SJSA1 (cell line): ENCODE data around the gene ENDOU. TPM values are rescaled to one million over a fixed set of nuclear protein-coding genes. Genes with fewer than 3 reads are reported as not detected.

ENCODE experiments used
- DNase-seq, 2 experiments: peaks; one replicate each; pipeline ENCODE4 v3.0.0-alpha.2; 2015 to 2020; ENCODE audit warnings: low spot score in 2 of 2, low read depth in 1 of 2
- H3K27ac ChIP-seq: fragments of 250-450 bp; sonication (Bioruptor Pico); 2 replicates; pipeline ENCODE4 v1.5.1; 2020; ENCODE audit warnings: mild to moderate bottlenecking, moderate library complexity
- H3K27me3 ChIP-seq: fragments of 250-450 bp; sonication (Bioruptor Pico); replicated peaks from 2 replicates; pipeline ENCODE4 v1.5.1; 2020; ENCODE audit warnings: mild to moderate bottlenecking, moderate library complexity
- H3K36me3 ChIP-seq: fragments of 250-450 bp; sonication (Bioruptor Pico); 2 replicates; pipeline ENCODE4 v1.5.1; 2020; ENCODE audit warnings: mild to moderate bottlenecking
- H3K4me1 ChIP-seq: fragments of 250-450 bp; sonication (Bioruptor Pico); replicated peaks from 2 replicates; pipeline ENCODE4 v1.6.1; 2021; ENCODE audit warnings: mild to moderate bottlenecking
- H3K4me3 ChIP-seq: fragments of 250-450 bp; sonication (Bioruptor Pico); 2 replicates; pipeline ENCODE4 v1.5.1; 2020; ENCODE audit warnings: mild to moderate bottlenecking
- H3K9me3 ChIP-seq: fragments of 250-450 bp; sonication (Bioruptor Pico); replicated peaks from 2 replicates; pipeline ENCODE4 v1.5.1; 2020; ENCODE audit warnings: mild to moderate bottlenecking
- total RNA-seq: library from RNA; depleted of rRNA; stranded (reverse); fragments of >200 nt; shearing (Covaris generic); gene quantifications from 2 replicates; pipeline ENCODE4 v1.2.3, GENCODE V29; 2014

Gene ENDOU
- total RNA-seq, 1 experiment from 2014 or later: not detected

DNA sequence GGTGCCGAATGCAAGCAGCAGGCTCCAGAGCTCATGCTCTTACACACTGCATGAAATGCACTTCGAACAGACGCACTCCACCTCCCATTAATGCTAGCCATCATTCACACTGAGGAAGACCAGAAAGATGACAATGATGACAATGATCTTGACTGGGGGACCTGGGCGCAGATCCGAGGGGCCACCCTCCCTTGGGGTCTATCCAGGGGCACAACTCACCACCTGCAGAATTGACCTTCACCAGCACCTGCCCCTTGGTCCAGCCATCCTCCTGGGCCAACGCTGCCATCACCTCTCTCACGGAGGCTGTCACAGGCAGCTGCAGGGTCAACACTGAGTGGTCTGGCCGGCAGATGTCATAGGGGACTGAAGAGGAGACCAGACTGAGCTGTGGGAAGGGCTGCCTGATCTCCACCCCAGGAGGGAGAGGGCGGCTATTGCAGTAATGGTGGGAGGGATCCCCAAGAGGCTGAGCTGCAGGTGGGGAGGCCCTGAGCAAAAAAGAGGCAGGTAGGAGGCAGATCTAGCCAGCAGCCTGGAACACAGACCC, 18.1 kb upstream of the ENDOU start:
- Histone ChIP-seq H3K4me1 (peaks cover 12% of the 10 kb centered on the region), H3K36me3 (no peaks in the 10 kb centered on the region), H3K27me3 (no peaks in the 10 kb centered on the region), H3K27ac (no peak overlapping the region), H3K4me3 (no peak overlapping the region), H3K9me3 (no peaks in the 10 kb centered on the region)
- no peak for DNase-seq

DNA sequence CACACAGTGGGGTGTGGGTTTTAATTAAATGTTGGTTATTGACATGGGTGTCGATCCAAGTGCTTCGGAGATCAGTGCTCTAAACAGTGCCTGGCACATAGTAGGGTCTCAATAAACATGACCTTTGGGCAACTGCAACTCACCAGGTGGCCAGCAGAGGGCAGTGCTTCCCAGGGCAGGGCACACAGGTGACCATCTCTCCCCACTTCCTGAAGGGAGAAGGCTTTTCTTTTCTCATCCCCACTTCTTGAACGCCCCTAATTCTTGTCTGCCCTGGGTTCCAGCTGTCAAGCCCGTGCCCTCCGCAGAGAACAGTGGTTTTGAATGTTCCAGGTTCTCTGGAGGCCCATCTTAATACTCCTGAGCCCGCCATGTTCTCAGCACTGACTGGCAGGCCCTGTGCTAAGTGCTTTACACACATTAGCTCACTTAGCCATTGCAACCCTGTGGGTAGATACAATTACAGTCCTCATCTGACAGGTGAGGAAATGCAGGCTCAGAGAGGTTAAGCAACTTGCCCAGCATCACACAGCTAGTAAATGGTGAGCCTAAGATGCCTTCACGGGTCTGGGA, 17.0 kb upstream of the ENDOU start:
- Histone ChIP-seq H3K9me3 (no peaks in the 10 kb centered on the region), H3K27ac (no peak overlapping the region), H3K36me3 (no peaks in the 10 kb centered on the region), H3K27me3 (no peaks in the 10 kb centered on the region), H3K4me1 (peaks cover 15% of the 10 kb centered on the region), H3K4me3 (no peak overlapping the region)
- peak; percentile 38 to 59 for DNase-seq

DNA sequence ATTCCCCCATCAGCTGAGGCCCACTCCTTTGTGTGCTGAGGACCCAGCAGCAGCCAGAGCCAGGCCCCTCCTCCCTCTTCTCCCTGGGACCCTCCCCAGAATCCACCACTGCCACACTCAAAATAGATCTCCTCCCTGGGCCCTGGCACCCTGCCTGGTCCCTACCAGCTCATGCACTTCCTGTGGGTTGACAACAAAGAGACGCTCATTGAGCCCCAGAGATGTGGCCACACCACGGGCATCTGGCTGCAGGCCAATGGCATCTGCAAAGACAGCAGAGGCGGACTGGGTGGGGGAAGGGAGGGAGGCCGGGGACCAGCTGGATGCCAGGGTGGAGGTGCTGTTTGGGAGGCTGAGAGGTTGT, 16.0 kb upstream of the ENDOU start:
- Histone ChIP-seq H3K4me1 (peaks cover 25% of the 10 kb centered on the region), H3K27ac (no peak overlapping the region), H3K27me3 (no peaks in the 10 kb centered on the region), H3K4me3 (no peak overlapping the region), H3K36me3 (no peaks in the 10 kb centered on the region), H3K9me3 (no peaks in the 10 kb centered on the region)
- peak; percentile 62 to 84 for DNase-seq

DNA sequence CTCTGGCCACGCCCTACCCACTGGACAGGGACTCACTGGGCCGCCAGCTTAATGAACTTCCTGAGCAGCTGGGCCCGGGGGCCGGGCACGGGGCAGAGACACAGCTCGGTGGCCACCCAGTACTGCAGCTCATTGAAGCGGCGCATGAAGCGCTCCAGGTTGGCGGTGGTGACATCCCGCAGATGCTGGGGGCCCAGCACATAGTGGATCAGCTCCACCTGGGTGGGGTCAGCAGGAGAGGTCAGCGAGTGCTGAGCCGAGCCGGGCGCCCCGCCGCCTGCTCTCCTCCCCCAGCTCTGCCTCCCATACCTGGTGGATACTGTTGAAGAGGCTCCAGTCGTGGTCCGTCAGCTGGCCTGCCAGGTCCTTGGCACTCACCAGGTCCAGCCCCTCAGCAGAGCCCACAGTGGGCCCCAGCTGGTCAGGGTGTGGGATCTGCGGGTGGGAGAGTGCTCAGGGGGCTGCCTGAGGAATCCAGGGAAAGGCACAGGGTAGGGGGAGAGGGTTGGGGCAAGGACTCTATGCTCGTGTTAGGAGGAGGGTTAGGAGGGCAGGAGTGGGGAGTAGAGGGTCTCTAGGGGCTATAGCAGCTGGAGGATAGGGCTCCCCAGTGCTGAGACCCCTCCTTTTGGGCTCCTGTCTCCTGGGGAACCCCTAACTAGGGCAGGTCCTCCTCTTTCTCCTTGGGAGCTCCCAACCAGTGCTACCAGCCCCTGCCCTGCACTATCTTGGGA, 15.5 kb upstream of the ENDOU start:
- Histone ChIP-seq H3K27ac (no peak overlapping the region), H3K4me1 (peaks cover 31% of the 10 kb centered on the region), H3K4me3 (no peak overlapping the region), H3K36me3 (no peaks in the 10 kb centered on the region), H3K9me3 (no peaks in the 10 kb centered on the region), H3K27me3 (no peaks in the 10 kb centered on the region)
- no peak for DNase-seq

DNA sequence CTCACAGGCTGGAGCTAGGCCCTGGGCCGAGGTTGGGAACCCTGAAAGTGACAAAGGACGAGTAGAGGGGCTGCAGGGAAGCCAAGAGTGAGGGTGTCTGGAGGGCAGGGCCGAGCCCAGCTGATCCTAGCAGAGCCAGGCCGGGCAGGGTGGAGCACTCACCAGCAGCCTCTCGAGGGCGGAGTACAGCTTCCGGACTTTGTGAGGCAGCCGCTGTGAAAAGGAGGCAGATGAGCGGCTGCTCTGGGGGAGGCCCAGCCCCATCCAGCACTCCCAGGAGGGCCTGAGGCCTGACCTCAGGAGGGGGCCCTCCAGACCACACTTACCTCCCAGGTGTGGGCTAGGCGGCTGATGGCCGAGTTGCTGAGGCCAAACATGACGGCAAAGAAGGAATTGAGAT, 14.7 kb upstream of the ENDOU start:
- H3K4me1 ChIP-seq: peaks cover 34% of the 10 kb centered on the region

DNA sequence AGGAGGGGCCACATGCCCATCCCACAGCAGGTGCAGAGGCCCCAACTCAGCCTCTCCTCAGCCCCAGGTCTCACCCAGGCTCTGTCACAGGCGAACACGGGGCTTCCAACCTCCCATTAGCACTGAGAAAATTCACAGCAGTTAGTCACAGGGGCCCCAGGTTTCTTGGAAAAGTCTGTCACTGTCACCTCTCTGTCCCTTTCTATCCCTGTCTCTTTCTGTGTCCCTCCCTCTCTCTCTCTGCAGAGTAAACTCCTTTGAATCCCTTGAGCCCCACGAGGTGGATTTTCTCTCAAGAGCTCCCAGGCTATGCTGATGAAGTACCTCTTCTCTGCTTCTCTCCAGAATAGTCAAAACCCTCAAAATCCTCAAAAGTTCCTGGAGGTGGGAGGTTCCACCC, 14.0 kb upstream of the ENDOU start:
- no peak overlapping the region for H3K27ac ChIP-seq
- no peak for DNase-seq
- H3K27me3 ChIP-seq: no peaks in the 10 kb centered on the region
- H3K9me3 ChIP-seq: no peaks in the 10 kb centered on the region
- peaks cover 34% of the 10 kb centered on the region for H3K4me1 ChIP-seq
- no peaks in the 10 kb centered on the region for H3K36me3 ChIP-seq
- no peak overlapping the region for H3K4me3 ChIP-seq

More for the DNA sequence above, 14.7 kb upstream of the ENDOU start:
- Histone ChIP-seq H3K27ac (no peak overlapping the region), H3K27me3 (no peaks in the 10 kb centered on the region), H3K4me3 (no peak overlapping the region), H3K9me3 (no peaks in the 10 kb centered on the region), H3K36me3 (no peaks in the 10 kb centered on the region)
- DNase-seq: no peak

DNA sequence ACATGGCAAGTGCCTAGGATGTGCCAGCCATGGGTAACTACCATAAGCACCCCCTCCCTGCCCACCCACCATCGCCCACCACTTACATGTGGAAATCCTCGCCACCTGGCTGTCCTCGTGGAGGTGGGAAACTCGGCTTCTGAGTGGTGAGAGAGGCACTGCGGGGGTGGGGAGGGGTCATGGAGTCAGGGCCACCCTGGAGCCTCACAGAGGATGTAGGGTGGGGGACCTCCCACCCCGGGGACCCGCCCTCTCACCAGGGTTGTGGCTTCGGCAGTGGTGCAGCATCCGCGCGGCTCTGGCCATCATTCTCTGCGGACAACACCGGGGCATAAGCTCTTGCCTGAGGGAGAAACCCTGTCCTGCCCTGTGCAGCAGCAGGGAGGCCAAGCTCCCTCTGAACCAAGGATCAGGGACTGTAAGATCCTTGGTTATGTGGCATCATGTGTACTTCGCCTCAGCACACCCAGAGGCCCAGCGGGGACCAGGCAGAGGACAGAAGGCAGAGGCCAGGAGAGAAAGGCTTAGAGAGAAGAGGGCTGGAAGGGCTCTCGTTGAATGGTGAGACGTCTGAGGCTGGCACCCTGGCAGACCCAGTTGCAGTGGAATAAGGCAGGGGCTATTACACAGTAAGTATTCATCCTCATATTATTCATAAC, 12.8 kb upstream of the ENDOU start:
- Histone ChIP-seq H3K4me1 (peaks cover 34% of the 10 kb centered on the region), H3K27me3 (no peaks in the 10 kb centered on the region), H3K4me3 (no peak overlapping the region), H3K36me3 (no peaks in the 10 kb centered on the region), H3K27ac (no peak overlapping the region), H3K9me3 (no peaks in the 10 kb centered on the region)
- DNase-seq: no peak

DNA sequence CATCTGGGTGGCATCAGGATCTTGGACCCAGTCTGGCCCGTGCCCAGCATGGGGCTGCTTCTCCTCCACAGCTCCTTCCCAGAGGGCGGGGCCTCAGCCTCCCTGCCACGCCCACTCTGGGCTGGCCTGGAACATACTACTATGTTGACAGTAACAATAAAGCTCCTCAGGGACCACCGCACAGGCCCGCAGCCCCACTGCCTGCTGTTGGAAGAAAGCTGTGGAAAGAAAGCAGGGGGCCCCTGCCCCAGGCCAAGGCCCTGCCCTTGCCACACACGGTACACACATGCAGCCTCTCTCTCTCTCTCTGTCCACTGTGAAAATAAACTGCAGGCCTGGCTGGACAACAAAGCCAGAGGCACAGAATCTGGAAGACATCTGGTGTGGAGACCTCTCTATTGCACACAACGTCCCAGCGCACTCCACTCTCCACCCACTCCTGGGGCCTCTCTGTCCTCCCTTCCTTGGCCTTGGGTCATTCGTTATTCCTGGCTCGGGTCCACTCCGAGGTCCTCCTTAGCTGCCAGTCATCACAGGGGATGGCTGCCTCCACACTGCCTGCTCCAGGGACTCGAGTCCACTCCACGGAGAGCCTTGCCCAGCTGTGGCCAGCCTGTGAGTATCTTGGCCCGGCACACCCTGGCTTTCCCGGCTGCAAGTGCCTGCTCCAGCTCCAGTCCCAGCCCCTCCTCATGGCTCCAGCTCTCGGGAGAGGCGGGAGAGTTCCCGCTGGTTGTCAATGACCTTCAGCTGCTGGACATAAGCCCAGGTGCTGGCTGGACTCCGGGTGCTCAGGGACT, 11.8 kb upstream of the ENDOU start:
- H3K9me3 ChIP-seq: no peaks in the 10 kb centered on the region
- H3K27ac ChIP-seq: no peak overlapping the region
- no peak overlapping the region for H3K4me3 ChIP-seq
- peaks cover 34% of the 10 kb centered on the region for H3K4me1 ChIP-seq
- H3K36me3 ChIP-seq: no peaks in the 10 kb centered on the region
- DNase-seq: no peak
- no peaks in the 10 kb centered on the region for H3K27me3 ChIP-seq

DNA sequence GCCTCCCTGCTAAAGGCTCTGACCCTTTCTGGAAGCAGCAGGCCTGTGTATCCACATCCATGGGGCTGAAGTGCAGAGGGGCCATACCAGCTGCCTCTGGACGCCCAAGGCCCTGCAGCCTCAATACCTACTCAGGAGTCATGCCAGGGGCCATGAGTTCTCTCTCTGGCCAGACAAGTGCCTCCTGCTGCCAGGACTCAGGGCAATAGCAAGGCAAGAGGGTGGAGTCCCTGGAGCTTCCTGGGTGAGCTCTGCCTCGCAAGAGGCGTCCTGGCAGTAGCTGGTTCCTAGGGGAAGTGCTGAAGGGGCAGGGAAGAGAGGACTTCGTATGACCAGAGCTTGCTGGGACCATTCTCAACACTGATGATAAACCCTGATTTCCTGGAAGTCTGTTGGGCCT, 10.9 kb upstream of the ENDOU start:
- no peaks in the 10 kb centered on the region for H3K36me3 ChIP-seq
- peaks cover 29% of the 10 kb centered on the region for H3K4me1 ChIP-seq
- H3K4me3 ChIP-seq: no peak overlapping the region
- H3K27ac ChIP-seq: no peak overlapping the region
- no peaks in the 10 kb centered on the region for H3K27me3 ChIP-seq
- no peaks in the 10 kb centered on the region for H3K9me3 ChIP-seq
- DNase-seq: no peak

DNA sequence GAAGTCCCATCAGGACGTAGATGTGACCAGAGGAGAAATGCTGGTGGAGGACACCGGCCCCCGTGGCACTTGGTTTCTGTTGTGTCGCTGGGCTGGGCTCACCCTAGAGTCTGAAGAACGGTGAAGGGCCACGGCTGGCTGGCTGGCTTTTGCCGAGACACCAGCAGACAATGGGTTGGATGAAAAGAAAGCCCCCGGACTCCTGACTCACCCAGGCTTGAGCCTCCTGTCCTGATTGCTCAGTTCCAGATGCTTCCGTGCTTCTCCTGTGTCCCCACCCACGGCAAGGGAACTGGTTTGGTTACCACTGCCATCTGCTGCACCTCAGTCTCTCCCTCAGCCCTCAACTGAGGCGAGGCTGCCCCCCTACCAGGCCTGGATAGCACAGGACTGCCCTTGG, 10.4 kb upstream of the ENDOU start:
- Histone ChIP-seq H3K36me3 (no peaks in the 10 kb centered on the region), H3K9me3 (no peaks in the 10 kb centered on the region), H3K4me1 (peaks cover 23% of the 10 kb centered on the region), H3K27ac (no peak overlapping the region), H3K4me3 (no peak overlapping the region), H3K27me3 (no peaks in the 10 kb centered on the region)
- no peak for DNase-seq

DNA sequence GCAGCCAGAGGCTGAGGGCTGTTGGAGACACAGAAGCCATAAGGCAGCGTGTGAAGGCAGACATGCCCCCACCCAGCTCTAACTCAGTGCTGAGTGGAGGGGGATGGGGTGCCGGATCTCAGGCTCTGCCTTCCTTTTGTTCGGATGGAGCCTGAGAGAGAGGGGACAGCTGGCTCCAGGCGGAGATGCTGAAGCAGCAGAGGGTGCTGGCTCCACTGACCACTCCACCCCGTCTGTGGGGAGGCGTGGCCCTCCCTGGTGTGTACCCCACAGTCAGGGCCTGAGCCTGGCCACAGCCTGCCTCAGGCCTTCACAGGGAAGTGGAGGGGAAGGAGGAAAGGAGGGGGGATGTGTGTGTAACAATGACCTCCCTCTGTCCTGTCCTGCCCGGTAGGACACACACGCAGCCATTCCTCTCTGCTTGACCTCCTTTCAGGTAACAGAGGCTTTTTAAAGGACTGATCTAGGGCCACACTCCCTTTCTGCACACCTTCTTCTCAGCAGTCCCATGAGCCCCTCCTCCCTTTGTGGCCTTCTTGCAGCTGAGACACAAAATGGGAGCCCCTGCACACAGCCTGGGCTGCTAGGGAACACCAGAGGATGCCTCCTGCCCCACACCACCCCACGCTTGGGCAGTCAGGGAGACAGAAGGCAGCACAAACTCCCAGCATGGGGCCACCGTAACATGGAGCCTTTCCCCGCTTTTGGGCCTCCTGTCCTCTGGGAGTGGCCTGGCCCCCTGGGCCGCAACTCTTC, 9.6 kb upstream of the ENDOU start:
- H3K4me1 ChIP-seq: peaks cover 29% of the 10 kb centered on the region
- DNase-seq: no peak
- no peak overlapping the region for H3K27ac ChIP-seq
- H3K9me3 ChIP-seq: no peaks in the 10 kb centered on the region
- H3K4me3 ChIP-seq: no peak overlapping the region
- no peaks in the 10 kb centered on the region for H3K27me3 ChIP-seq
- no peaks in the 10 kb centered on the region for H3K36me3 ChIP-seq

DNA sequence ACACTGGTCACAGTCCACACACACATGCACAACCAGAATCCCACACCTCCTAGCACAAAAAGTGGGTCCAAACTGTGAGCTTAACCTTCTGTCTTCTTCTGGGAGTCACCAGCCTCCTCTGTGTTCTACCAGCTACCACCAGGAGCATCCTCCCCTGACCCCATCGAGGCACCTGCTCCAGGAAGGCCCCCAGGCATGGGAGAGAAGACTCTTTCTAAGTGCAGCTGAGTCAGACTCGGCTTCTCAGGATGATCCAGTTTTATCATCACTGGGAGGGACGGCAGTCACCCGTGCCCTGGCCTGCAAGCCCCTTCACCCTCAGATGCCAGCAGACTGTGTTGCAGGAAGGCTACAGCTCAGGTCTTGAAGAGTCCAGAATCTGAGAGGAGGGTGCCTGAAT, 7.9 kb upstream of the ENDOU start:
- Histone ChIP-seq H3K9me3 (no peaks in the 10 kb centered on the region), H3K4me3 (no peak overlapping the region), H3K36me3 (no peaks in the 10 kb centered on the region), H3K27ac (no peak overlapping the region), H3K4me1 (peaks cover 46% of the 10 kb centered on the region), H3K27me3 (no peaks in the 10 kb centered on the region)
- no peak for DNase-seq

DNA sequence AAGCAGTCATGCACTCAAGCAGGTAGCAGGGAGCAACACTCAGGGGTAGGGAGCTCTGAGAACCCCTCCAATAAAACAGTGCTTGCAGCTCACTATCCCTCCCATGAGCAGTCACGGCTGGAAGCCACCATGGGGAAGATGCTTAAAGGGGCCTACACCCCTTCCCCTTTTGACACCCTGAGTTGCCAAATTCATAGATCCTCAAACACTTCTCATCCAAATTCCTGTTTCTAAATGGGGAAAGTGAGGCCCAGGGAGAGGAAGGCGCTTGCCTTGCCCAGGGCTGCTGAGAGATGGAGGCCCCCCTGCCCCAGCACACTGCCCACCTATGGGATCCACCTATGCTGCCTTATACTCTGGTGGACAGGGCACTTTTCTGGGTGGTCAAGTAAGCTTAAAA, 7.2 kb upstream of the ENDOU start:
- no peaks in the 10 kb centered on the region for H3K36me3 ChIP-seq
- no peak overlapping the region for H3K27ac ChIP-seq
- H3K4me3 ChIP-seq: no peak overlapping the region
- H3K4me1 ChIP-seq: peaks cover 44% of the 10 kb centered on the region
- no peaks in the 10 kb centered on the region for H3K27me3 ChIP-seq
- no peaks in the 10 kb centered on the region for H3K9me3 ChIP-seq
- DNase-seq: no peak
